Transverse colon (tissue), 3 donors: ENCODE measurements around the gene DDAH1.

Experiments
- POLR2A ChIP-seq: fragments of 450-650 bp; IDR thresholded peaks from one replicate; pipeline ENCODE4 v1.6.1; 2016; ENCODE audit warnings: antibody characterized with exemption, mild to moderate bottlenecking, moderate library complexity
- POLR2AphosphoS5 ChIP-seq, 3 donors: sonication (generic); formaldehyde crosslinking; IDR thresholded peaks; one replicate each; pipeline ENCODE4 v1.6.1; 2016; ENCODE audit warnings: antibody characterized with exemption in 3 of 3

DNA sequence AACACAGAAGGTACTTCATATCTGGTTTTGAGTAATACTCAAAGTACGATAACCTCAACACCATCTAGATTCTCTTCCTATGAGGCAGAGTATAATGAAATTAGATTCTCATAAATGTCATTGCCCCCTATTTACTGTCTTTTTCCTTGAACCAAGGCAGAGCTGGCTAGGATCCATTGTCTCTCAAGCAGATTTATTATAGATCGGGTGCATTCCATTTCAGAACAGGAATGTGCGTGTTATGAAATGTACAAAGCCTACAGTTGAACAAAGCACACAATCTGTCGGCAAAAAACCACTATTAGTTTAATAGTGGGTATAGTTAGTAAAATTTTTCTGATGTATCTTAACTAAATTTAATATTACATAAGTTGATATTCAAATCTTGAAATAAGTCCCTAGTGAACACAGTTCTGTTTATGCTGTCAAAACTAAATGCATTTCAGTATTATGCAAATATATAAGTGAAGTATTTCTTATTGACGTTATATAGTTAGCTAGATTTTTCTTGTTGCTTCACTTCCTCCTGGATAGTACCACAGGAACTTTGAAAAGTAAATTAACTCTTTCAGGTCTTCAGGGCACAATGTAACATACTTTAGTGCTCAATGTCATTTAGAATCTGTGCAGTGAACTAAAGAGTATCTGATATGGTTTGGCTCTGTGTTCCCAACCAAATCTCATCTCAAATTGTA is 92.1 kb downstream of the DDAH1 start:
- TF ChIP-seq POLR2A (no peak), POLR2AphosphoS5 (IDR thresholded peaks at IDR 0.05) (peak; percentile 27 to 52 (median 34))
